ENCODE results near the gene RXFP1.

- TF ChIP-seq CTCF (IDR thresholded peaks at IDR 0.05; ENCODE audit: insufficient read depth, low read length, poor library complexity, severe bottlenecking): no peak
- no peak for TF ChIP-seq EZH2phosphoT487 (conservative IDR thresholded peaks at IDR 0.05; ENCODE audit: low read length)
These were observed 21.5 kb downstream of the RXFP1 start for GRCh38 chr4:158543191-158543590.

All from SU-DHL-6 (cell line).